ENCODE data around the gene JAGN1.

- TF ChIP-seq CTCF (IDR thresholded peaks at IDR 0.05; ENCODE audit: low read depth, low read length) (no peak), POLR2A (IDR thresholded peaks at IDR 0.05; ENCODE audit: extremely low read depth, insufficient read length) (no peak)
Observed at GRCh38 chr3:9930804-9931418, 40.5 kb downstream of the JAGN1 start.

Measured in NB4 (cell line).